GM18498 (cell line): ENCODE measurements around the gene FREM1.

Source experiments
- ATAC-seq: cut with Tn5 transposase; IDR thresholded peaks from one replicate; pipeline ENCODE4 v1.9.1; 2021; ENCODE audit warnings: mild to moderate bottlenecking, moderate library complexity; ENCODE audit not compliant: unreplicated experiment

FREM1 gene

GRCh38 chr9:14909601-14909960 is 647 bp downstream of the FREM1 start:
- ATAC-seq = no peak

- no peak for ATAC-seq
Measured at GRCh38 chr9:14909181-14909580, 1.0 kb downstream of the FREM1 start.

GRCh38 chr9:14908295-14909180 is 1.7 kb downstream of the FREM1 start:
- ATAC-seq = peak; percentile 41

- ATAC-seq = no peak
Measured at GRCh38 chr9:14907696-14908095, 2.5 kb downstream of the FREM1 start.

- ATAC-seq = no peak
Measured at GRCh38 chr9:14907360-14907685, 2.9 kb downstream of the FREM1 start.

GRCh38 chr9:14906644-14907359 is 3.4 kb downstream of the FREM1 start:
- ATAC-seq = no peak

- no peak for ATAC-seq
Measured at GRCh38 chr9:14906000-14906399, 4.2 kb downstream of the FREM1 start.

- peak; percentile 44 for ATAC-seq
Measured at GRCh38 chr9:14903040-14903439, 7.2 kb downstream of the FREM1 start.

- ATAC-seq = no peak
Measured at GRCh38 chr9:14902561-14902960, 7.7 kb downstream of the FREM1 start.

- no peak for ATAC-seq
Measured at GRCh38 chr9:14899815-14900193, 10.4 kb downstream of the FREM1 start.

- no peak for ATAC-seq
Measured at GRCh38 chr9:14899042-14899814, 11.0 kb downstream of the FREM1 start.

GRCh38 chr9:14895806-14896205 is 14.4 kb downstream of the FREM1 start:
- ATAC-seq = no peak

- ATAC-seq = no peak
Measured at GRCh38 chr9:14893280-14893679, 16.9 kb downstream of the FREM1 start.

GRCh38 chr9:14891332-14891731 is 18.9 kb downstream of the FREM1 start:
- no peak for ATAC-seq

- ATAC-seq = no peak
Measured at GRCh38 chr9:14889451-14889850, 20.8 kb downstream of the FREM1 start.

GRCh38 chr9:14888875-14889274 is 21.4 kb downstream of the FREM1 start:
- ATAC-seq = no peak

GRCh38 chr9:14888272-14888671 is 22.0 kb downstream of the FREM1 start:
- ATAC-seq = no peak

GRCh38 chr9:14887149-14887548 is 23.1 kb downstream of the FREM1 start:
- no peak for ATAC-seq

- no peak for ATAC-seq
Measured at GRCh38 chr9:14883310-14883944, 26.8 kb downstream of the FREM1 start.

- no peak for ATAC-seq
Measured at GRCh38 chr9:14882090-14882489, 28.1 kb downstream of the FREM1 start.

GRCh38 chr9:14881006-14881405 is 29.2 kb downstream of the FREM1 start:
- ATAC-seq = no peak
